Measurements from ENCODE around the gene MFAP3. TPM values are rescaled to one million over a fixed set of nuclear protein-coding genes. Genes with fewer than 3 reads are reported as not detected.

MFAP3 gene
- total RNA-seq, result 58.4 TPM

DNA sequence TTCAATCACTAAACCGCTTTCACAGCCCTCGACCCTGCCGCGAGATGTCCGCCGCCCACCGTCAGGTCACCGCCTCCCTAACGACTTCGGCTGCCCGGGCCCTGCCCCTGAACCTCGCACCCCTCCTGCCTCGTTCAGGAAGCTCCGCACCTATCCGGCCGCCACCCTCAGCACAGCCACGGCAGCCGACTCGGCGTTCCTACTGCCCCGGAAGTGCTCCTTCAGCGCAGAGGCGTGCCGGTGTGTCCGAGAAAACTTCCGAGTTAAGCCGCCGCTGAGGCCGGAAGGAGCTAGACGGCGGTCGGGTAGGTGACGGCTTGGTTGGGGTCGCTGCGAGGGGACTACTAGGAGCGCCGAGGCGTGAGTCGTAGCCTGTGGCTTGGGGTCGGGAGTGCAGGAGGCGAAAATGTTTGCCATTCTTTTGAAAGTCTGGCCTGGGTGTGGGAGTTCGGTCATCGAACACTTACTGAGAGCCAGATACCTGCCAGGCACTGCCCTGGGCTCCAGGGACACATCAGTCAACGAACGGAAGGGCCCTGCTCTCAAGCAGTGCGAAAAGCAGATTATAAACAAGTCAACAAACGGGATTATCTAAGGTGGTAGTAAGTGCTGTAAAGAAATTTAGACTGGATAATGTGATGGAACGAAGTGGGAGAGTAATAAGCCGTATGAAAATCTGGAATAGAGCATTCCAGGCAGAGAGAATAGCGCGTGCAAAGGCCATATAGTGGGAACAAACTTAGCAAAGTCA lies at the start of gene MFAP3, which contains the start of gene FAM114A2:
Gene MFAP3, plus strand, starts transcription at position 261 of the 751 bp plus-strand sequence. CDS start 10,756 bp downstream, outside the sequence.
Gene FAM114A2, minus strand, starts transcription at position 204 of the 751 bp plus-strand sequence. CDS start 3,957 bp downstream, outside the sequence.
- H3K9me3 ChIP-seq, result no peaks in the 10 kb centered on the region
- peaks cover 0 to 13% of the 10 kb centered on the region in 2 donors for H3K4me1 ChIP-seq
- TF ChIP-seq, protein P1, sequence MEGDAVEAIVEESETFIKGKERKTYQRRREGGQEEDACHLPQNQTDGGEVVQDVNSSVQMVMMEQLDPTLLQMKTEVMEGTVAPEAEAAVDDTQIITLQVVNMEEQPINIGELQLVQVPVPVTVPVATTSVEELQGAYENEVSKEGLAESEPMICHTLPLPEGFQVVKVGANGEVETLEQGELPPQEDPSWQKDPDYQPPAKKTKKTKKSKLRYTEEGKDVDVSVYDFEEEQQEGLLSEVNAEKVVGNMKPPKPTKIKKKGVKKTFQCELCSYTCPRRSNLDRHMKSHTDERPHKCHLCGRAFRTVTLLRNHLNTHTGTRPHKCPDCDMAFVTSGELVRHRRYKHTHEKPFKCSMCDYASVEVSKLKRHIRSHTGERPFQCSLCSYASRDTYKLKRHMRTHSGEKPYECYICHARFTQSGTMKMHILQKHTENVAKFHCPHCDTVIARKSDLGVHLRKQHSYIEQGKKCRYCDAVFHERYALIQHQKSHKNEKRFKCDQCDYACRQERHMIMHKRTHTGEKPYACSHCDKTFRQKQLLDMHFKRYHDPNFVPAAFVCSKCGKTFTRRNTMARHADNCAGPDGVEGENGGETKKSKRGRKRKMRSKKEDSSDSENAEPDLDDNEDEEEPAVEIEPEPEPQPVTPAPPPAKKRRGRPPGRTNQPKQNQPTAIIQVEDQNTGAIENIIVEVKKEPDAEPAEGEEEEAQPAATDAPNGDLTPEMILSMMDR (IDR thresholded peaks at IDR 0.05), result no peak
- no peaks in the 10 kb centered on the region for H3K27me3 ChIP-seq
- peak; percentile 54 to 93 for DNase-seq (ENCODE audit: low spot score in 2 of 2)
- intact Hi-C loops (cut with DNase I), result no loop called here
- H3K27ac ChIP-seq, result peak within 1 kb of the TSS; percentile 77 to 78
- H3K36me3 ChIP-seq, result no peaks in the 10 kb centered on the region
- H3K4me3 ChIP-seq, result peak within 1 kb of the TSS; percentile 79 to 83

DNA sequence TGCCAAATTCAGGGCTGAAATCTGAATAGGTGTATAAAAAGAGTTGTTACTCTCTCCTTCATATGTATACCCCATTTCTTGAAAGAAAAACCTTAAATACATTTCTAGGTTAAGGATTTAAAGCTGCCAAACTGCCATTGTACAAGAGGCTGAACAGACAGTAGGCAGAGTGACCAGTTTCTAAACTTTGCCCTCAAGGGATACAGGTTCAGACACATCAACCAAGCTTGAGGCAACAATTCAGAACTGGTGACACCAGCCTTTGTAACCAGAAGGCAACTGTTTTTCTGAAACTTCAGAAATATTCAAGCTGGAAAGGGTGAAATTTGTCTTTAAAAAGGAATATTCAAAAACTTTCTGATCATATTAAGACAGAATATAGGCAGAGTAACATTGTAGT lies 47.6 kb upstream of the MFAP3 start:
- intact Hi-C loops (cut with DNase I), result no loop called here

DNA sequence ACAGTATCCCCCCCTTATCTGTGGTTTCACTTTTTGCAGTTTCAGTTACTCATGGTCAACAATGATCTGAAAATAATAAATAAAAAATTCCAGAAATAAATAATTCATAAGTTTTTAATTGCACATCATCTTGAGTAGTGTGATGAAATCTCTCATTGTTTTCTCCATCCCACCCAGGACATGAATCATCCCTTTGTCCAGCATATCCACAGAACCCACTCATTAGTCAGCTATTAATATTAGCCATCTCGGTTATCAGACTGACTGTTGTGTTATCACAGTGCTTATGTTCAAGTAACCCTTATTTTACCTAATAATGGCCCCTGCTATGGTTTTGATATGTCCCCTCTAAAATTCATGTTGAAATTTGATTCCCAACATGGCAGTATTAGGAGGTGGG lies 40.8 kb upstream of the MFAP3 start:
- H3K36me3 ChIP-seq, result peaks cover 4 to 71% of the 10 kb centered on the region in 2 donors

More for the DNA sequence above, 47.6 kb upstream of the MFAP3 start:
- Histone ChIP-seq H3K36me3 (peaks cover 8 to 36% of the 10 kb centered on the region in 2 donors), H3K27me3 (no peaks in the 10 kb centered on the region), H3K4me1 (no peaks in the 10 kb centered on the region), H3K4me3 (no peak overlapping the region), H3K27ac (no peak overlapping the region), H3K9me3 (no peaks in the 10 kb centered on the region)
- DNase-seq (ENCODE audit: low spot score in 2 of 2), result no peak
- TF ChIP-seq, protein P1 (IDR thresholded peaks at IDR 0.05), result no peak

DNA sequence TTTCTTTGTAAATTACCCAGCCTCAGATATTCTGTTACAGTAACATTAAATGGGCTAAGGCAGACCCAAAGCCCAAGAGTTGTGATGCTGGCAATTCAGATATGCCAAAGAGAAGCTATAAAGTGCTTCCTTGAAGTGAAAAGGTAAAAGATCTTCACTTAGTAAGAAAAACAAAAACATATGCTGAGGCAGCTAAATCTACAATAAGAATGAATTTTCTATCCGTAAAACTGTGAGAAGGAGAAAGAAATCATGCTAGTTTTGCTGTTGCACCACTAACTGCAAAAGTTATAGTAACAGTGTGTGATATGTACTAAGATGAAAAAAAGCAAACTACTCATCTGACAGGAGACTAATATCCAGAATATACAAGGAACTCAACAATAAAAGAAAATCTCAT lies 40.0 kb upstream of the MFAP3 start:
- TF ChIP-seq, protein P1 (IDR thresholded peaks at IDR 0.05), result no peak
- Histone ChIP-seq H3K36me3 (peaks cover 4 to 64% of the 10 kb centered on the region in 2 donors), H3K27ac (no peak overlapping the region), H3K4me1 (no peaks in the 10 kb centered on the region), H3K4me3 (no peak overlapping the region), H3K27me3 (no peaks in the 10 kb centered on the region), H3K9me3 (no peaks in the 10 kb centered on the region)
- intact Hi-C loops (cut with DNase I), result no loop called here
- DNase-seq (ENCODE audit: low spot score in 2 of 2), result no peak

More for the DNA sequence above, 40.8 kb upstream of the MFAP3 start:
- TF ChIP-seq, protein P1 (IDR thresholded peaks at IDR 0.05), result no peak
- no peak for DNase-seq (ENCODE audit: low spot score in 2 of 2)
- no peak overlapping the region for H3K4me3 ChIP-seq
- no peaks in the 10 kb centered on the region for H3K4me1 ChIP-seq
- H3K27ac ChIP-seq, result no peak overlapping the region
- no peaks in the 10 kb centered on the region for H3K27me3 ChIP-seq
- no peaks in the 10 kb centered on the region for H3K9me3 ChIP-seq
- intact Hi-C loops (cut with DNase I), result no loop called here

DNA sequence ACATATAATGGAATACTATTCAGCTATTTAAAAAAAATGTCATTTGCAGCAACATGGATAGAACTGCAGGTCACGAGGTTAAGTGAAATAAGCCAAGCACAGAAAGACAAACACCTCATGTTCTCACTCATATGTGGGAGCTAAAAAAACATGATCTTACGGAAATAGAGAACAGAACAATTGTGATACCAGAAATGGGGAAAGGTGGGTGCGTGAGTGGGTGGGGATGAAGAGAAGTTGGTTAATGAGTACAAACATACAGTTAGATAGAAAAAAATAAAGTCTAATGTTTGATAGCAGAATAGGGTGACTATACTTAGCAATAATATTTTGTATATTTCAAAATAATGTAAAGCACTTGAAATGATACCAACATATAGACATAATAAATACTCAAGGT lies 38.8 kb upstream of the MFAP3 start:
- H3K4me1 ChIP-seq, result no peaks in the 10 kb centered on the region
- H3K27ac ChIP-seq, result no peak overlapping the region
- intact Hi-C loops (cut with DNase I), result no loop called here
- no peaks in the 10 kb centered on the region for H3K27me3 ChIP-seq
- no peaks in the 10 kb centered on the region for H3K9me3 ChIP-seq
- H3K36me3 ChIP-seq, result peaks cover 4 to 55% of the 10 kb centered on the region in 2 donors
- TF ChIP-seq, protein P1 (IDR thresholded peaks at IDR 0.05), result no peak
- H3K4me3 ChIP-seq, result no peak overlapping the region
- DNase-seq (ENCODE audit: low spot score in 2 of 2), result no peak

Measured in ascending aorta (tissue), 2 donors.